Tibial nerve (tissue), 4 donors: ENCODE data around the gene ZNF81.

ENCODE experiments used
- CTCF ChIP-seq, 5 experiments: fragments of 200-600 bp in 3 of 5; fragments of 450-650 bp in 2 of 5; sonication (generic) in 3 of 5; IDR thresholded peaks; one replicate each; pipeline ENCODE4 v1.5.1; 2016 to 2019; ENCODE audit warnings: antibody characterized with exemption in 5 of 5, mild to moderate bottlenecking in 3 of 5, moderate library complexity in 2 of 5
- EP300 ChIP-seq, 2 donors: sonication (generic); formaldehyde crosslinking; IDR thresholded peaks; one replicate each; pipeline ENCODE4 v1.6.1; 2017; ENCODE audit warnings: antibody characterized with exemption in 2 of 2, mild to moderate bottlenecking in 1 of 2
- POLR2A ChIP-seq, 2 donors: fragments of 450-650 bp; IDR thresholded peaks; one replicate each; pipeline ENCODE4 v1.6.1; 2017; ENCODE audit warnings: antibody characterized with exemption in 2 of 2, mild to moderate bottlenecking in 2 of 2, moderate library complexity in 2 of 2

GRCh38 chrX:47828984-47829383 is 7.7 kb upstream of the ZNF81 start:
- TF ChIP-seq POLR2A (IDR thresholded peaks at IDR 0.05) (no peak), CTCF (IDR thresholded peaks at IDR 0.05) (no peak), EP300 (IDR thresholded peaks at IDR 0.05) (no peak)
